SH-SY5Y (cell line): Measurements from ENCODE around the gene ADAM20.

Experiments
- GATA2 ChIP-seq: IDR thresholded peaks from 2 replicates; pipeline ENCODE4 v1.6.1; 2011; ENCODE audit warnings: mild to moderate bottlenecking, low read depth, low read length
- GATA3 ChIP-seq: IDR thresholded peaks from 2 replicates; pipeline ENCODE4 v1.6.1; 2011; ENCODE audit warnings: low read depth, mild to moderate bottlenecking, low read length, moderate library complexity

DNA sequence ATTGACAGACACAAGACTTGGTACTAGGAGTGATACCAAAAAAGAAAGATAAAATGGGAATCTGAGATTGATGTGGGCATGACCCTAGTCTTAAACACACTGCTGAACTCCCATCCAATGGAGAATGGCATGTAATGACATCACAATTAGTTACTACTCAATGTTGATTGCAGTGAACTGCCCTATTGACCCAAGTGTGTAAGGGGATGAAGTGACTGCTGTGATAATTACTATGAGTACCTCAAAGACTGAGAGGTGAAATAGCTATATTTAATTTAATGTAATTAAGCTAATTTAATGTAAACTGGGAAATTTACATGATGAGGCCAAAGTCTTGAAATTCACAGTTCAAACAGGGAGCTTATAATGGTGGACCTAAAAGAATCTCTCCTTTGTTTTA lies at the start of gene ADAM20:
- TF ChIP-seq GATA3 (no peak), GATA2 (no peak)
